ENCODE measurements around the gene OPRL1.

DNA sequence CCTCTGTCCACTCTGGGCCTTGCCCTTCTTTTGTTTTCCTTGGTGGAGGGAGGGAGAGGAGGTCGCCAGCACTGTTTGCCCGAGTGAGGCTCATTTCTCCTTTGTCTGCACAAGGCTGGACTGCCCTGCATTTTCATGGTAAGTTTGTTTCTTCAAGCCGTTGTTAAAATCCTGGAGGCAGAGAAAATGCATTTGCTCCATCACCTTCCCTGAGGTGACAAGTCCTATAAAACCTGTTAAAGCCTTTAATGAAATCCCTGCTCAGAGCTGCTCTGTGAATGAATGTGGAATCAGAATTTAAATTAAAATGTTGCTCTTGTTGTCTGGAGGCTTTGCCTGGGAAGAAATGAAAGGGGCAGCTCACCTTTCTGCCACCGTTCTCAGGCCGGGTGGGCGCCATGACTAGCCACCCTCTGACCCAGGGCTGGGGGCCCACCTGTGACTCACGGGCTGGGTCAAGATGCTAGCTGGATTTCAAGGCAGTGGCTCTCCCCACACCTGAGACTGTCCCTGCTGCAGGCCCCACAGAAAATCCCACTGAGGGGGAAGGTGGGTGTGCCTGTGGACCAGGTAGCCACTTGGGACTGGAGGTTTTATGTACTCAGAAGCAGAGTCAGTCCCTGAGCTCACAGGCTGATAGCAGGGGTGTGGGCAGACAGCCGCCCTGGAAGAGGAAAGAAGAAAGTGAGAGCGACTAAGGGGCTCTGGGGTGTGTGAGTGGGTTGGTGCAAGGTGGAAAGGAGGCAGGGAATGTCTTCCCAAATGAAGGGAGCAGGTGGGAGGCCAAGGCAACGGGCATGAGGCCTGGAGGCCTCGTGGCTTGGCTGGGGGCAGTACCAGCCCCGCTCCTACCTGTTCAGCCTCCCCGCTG lies 60.4 kb downstream of the OPRL1 start:
- TF ChIP-seq SMC3 (IDR thresholded peaks at IDR 0.05; ENCODE audit: low read depth, low read length) (no peak), EP300 (IDR thresholded peaks at IDR 0.05; ENCODE audit: borderline replicate concordance in 1 of 2, low read depth in 1 of 2, low read length in 1 of 2) (no peak), GABPA (IDR thresholded peaks at IDR 0.05; ENCODE audit: low read depth) (no peak), NFIC (IDR thresholded peaks at IDR 0.05; ENCODE audit: borderline replicate concordance) (no peak), TAF1 (IDR thresholded peaks at IDR 0.05; ENCODE audit: borderline replicate concordance, low read depth, low read length) (no peak), RAD21 (IDR thresholded peaks at IDR 0.05; ENCODE audit: low read length) (no peak), POLR2AphosphoS5 (IDR thresholded peaks at IDR 0.05; ENCODE audit: low read depth, low read length) (no peak), MEF2A (IDR thresholded peaks at IDR 0.05; ENCODE audit: borderline replicate concordance, low read depth) (no peak)
- TF ChIP-seq, protein P1, sequence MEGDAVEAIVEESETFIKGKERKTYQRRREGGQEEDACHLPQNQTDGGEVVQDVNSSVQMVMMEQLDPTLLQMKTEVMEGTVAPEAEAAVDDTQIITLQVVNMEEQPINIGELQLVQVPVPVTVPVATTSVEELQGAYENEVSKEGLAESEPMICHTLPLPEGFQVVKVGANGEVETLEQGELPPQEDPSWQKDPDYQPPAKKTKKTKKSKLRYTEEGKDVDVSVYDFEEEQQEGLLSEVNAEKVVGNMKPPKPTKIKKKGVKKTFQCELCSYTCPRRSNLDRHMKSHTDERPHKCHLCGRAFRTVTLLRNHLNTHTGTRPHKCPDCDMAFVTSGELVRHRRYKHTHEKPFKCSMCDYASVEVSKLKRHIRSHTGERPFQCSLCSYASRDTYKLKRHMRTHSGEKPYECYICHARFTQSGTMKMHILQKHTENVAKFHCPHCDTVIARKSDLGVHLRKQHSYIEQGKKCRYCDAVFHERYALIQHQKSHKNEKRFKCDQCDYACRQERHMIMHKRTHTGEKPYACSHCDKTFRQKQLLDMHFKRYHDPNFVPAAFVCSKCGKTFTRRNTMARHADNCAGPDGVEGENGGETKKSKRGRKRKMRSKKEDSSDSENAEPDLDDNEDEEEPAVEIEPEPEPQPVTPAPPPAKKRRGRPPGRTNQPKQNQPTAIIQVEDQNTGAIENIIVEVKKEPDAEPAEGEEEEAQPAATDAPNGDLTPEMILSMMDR (IDR thresholded peaks at IDR 0.05) = no peak
- TF ChIP-seq, protein P2, sequence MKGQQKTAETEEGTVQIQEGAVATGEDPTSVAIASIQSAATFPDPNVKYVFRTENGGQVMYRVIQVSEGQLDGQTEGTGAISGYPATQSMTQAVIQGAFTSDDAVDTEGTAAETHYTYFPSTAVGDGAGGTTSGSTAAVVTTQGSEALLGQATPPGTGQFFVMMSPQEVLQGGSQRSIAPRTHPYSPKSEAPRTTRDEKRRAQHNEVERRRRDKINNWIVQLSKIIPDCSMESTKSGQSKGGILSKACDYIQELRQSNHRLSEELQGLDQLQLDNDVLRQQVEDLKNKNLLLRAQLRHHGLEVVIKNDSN (IDR thresholded peaks at IDR 0.05; ENCODE audit: borderline replicate concordance, low read depth) = no peak
- TF ChIP-seq, protein P3, sequence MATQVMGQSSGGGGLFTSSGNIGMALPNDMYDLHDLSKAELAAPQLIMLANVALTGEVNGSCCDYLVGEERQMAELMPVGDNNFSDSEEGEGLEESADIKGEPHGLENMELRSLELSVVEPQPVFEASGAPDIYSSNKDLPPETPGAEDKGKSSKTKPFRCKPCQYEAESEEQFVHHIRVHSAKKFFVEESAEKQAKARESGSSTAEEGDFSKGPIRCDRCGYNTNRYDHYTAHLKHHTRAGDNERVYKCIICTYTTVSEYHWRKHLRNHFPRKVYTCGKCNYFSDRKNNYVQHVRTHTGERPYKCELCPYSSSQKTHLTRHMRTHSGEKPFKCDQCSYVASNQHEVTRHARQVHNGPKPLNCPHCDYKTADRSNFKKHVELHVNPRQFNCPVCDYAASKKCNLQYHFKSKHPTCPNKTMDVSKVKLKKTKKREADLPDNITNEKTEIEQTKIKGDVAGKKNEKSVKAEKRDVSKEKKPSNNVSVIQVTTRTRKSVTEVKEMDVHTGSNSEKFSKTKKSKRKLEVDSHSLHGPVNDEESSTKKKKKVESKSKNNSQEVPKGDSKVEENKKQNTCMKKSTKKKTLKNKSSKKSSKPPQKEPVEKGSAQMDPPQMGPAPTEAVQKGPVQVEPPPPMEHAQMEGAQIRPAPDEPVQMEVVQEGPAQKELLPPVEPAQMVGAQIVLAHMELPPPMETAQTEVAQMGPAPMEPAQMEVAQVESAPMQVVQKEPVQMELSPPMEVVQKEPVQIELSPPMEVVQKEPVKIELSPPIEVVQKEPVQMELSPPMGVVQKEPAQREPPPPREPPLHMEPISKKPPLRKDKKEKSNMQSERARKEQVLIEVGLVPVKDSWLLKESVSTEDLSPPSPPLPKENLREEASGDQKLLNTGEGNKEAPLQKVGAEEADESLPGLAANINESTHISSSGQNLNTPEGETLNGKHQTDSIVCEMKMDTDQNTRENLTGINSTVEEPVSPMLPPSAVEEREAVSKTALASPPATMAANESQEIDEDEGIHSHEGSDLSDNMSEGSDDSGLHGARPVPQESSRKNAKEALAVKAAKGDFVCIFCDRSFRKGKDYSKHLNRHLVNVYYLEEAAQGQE (IDR thresholded peaks at IDR 0.05; ENCODE audit: low read depth, low read length) = no peak
- TF ChIP-seq, protein P4, sequence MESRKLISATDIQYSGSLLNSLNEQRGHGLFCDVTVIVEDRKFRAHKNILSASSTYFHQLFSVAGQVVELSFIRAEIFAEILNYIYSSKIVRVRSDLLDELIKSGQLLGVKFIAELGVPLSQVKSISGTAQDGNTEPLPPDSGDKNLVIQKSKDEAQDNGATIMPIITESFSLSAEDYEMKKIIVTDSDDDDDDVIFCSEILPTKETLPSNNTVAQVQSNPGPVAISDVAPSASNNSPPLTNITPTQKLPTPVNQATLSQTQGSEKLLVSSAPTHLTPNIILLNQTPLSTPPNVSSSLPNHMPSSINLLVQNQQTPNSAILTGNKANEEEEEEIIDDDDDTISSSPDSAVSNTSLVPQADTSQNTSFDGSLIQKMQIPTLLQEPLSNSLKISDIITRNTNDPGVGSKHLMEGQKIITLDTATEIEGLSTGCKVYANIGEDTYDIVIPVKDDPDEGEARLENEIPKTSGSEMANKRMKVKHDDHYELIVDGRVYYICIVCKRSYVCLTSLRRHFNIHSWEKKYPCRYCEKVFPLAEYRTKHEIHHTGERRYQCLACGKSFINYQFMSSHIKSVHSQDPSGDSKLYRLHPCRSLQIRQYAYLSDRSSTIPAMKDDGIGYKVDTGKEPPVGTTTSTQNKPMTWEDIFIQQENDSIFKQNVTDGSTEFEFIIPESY (IDR thresholded peaks at IDR 0.05; ENCODE audit: borderline replicate concordance, low read depth) = no peak
- TF ChIP-seq, protein P5, sequence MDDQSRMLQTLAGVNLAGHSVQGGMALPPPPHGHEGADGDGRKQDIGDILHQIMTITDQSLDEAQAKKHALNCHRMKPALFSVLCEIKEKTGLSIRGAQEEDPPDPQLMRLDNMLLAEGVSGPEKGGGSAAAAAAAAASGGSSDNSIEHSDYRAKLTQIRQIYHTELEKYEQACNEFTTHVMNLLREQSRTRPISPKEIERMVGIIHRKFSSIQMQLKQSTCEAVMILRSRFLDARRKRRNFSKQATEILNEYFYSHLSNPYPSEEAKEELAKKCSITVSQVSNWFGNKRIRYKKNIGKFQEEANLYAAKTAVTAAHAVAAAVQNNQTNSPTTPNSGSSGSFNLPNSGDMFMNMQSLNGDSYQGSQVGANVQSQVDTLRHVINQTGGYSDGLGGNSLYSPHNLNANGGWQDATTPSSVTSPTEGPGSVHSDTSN (IDR thresholded peaks at IDR 0.05) = no peak
